Measurements from ENCODE around the gene S100A7A.
"Not testable (repeated sequence)": the region's sequence is repeated elsewhere in the genome, so short reads cannot be mapped to it uniquely, and the experiment has no call there.

Gene S100A7A

GRCh38 chr1:153460551-153460950, 44.2 kb downstream of the S100A7A start, which contains the start of gene S100A7:
TSS of gene S100A7 (minus strand) at chr1:153460651. CDS start at chr1:153459013, 1,638 bp downstream.
- Histone ChIP-seq H3F3A (ENCODE audit: insufficient read depth, low read length) (no peaks in the 10 kb centered on the region), H3K9ac (ENCODE audit: low read length) (no peak within 1 kb of the TSS), H3K9me2 (ENCODE audit: low read depth, low read length) (no peaks in the 10 kb centered on the region), H3K27ac (ENCODE audit: low read depth, low read length, poor library complexity, severe bottlenecking) (no peak within 1 kb of the TSS), H3K4me3 (ENCODE audit: low read depth, low read length, poor library complexity, severe bottlenecking) (no peak within 1 kb of the TSS), H2AFZ (ENCODE audit: low read length) (no peak within 1 kb of the TSS), H3K36me3 (ENCODE audit: insufficient read depth, low read length) (no peaks in the 10 kb centered on the region), H3K9me3 (ENCODE audit: low read length) (no peaks in the 10 kb centered on the region), H3K27me3 (ENCODE audit: insufficient read depth, low read length) (no peaks in the 10 kb centered on the region), H4K20me1 (ENCODE audit: insufficient read depth, low read length) (no peaks in the 10 kb centered on the region), H3K79me2 (ENCODE audit: insufficient read depth, low read length) (no peaks in the 10 kb centered on the region), H3K4me1 (ENCODE audit: insufficient read depth, low read length, severe bottlenecking) (no peaks in the 10 kb centered on the region), H3K4me2 (ENCODE audit: low read length) (no peak within 1 kb of the TSS)
- TF ChIP-seq CTCF (IDR thresholded peaks at IDR 0.05; ENCODE audit: low read length), result no peak
- no peak for TF ChIP-seq EZH2 (IDR thresholded peaks at IDR 0.05; ENCODE audit: borderline replicate concordance, low read length)

- not testable (repeated sequence) for H3K9me3 ChIP-seq (ENCODE audit: low read length); H3K9ac ChIP-seq (ENCODE audit: low read length); H3K27me3 ChIP-seq (ENCODE audit: insufficient read depth, low read length); H2AFZ ChIP-seq (ENCODE audit: low read length); H3K4me1 ChIP-seq (ENCODE audit: insufficient read depth, low read length, severe bottlenecking); H3K27ac ChIP-seq (ENCODE audit: low read depth, low read length, poor library complexity, severe bottlenecking); H3K4me3 ChIP-seq (ENCODE audit: low read depth, low read length, poor library complexity, severe bottlenecking); H3K79me2 ChIP-seq (ENCODE audit: insufficient read depth, low read length); H3K9me2 ChIP-seq (ENCODE audit: low read depth, low read length); H3K4me2 ChIP-seq (ENCODE audit: low read length); H4K20me1 ChIP-seq (ENCODE audit: insufficient read depth, low read length); H3K36me3 ChIP-seq (ENCODE audit: insufficient read depth, low read length); H3F3A ChIP-seq (ENCODE audit: insufficient read depth, low read length)
These were observed 46.4 kb downstream of the S100A7A start for GRCh38 chr1:153462741-153463140.

DNA sequence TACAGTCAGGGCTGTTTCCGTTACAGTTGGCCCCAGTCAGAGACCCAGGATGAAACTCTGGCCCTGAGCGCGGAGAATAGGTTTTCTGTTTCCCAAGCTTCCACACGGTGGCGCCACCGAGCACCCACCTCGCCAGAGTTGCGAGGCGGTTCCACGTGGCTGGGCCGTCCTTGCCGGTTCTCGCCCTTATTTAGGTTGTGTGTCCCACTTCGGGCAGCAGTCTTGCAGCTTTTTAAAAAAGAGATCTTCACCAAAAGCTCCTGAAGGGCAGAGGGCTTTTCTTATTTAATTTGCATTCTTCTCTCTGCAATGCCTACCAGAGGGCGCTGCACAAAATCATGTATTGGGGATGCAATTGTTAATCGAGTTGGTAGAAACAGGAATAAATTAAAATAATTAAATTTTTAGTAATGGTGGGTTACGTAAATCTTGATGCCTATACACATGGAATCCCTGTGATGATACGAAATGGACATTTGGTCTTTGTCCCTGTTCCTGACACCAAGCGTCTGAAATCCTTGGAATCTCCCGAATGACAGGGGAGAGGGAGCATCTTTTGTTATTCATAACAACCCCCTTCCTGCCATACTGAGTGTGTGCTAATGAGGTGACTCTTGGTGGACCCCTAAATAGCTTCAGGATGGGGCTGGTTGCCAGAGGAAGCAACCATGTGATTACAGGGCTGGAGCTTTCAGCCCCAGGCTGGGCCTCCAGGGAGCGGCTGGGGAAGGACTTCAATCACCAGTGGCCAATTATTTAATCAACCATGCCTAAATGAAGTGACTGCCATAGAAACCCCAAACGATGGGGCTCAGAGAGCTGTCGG, 49.7 kb downstream of the S100A7A start:
- no peak overlapping the region for H3K27ac ChIP-seq (ENCODE audit: low read depth, low read length, poor library complexity, severe bottlenecking)
- H3K9ac ChIP-seq (ENCODE audit: low read length), result no peak overlapping the region
- H3K79me2 ChIP-seq (ENCODE audit: insufficient read depth, low read length), result no peaks in the 10 kb centered on the region
- H3K27me3 ChIP-seq (ENCODE audit: insufficient read depth, low read length), result no peaks in the 10 kb centered on the region
- no peak overlapping the region for H3K4me2 ChIP-seq (ENCODE audit: low read length)
- H4K20me1 ChIP-seq (ENCODE audit: insufficient read depth, low read length), result no peaks in the 10 kb centered on the region
- H3K36me3 ChIP-seq (ENCODE audit: insufficient read depth, low read length), result no peaks in the 10 kb centered on the region
- TF ChIP-seq EZH2 (IDR thresholded peaks at IDR 0.05; ENCODE audit: borderline replicate concordance, low read length) (no peak), CTCF (IDR thresholded peaks at IDR 0.05; ENCODE audit: low read length) (peak; percentile 81)
- no peaks in the 10 kb centered on the region for H3K9me2 ChIP-seq (ENCODE audit: low read depth, low read length)
- H2AFZ ChIP-seq (ENCODE audit: low read length), result no peak overlapping the region
- H3F3A ChIP-seq (ENCODE audit: insufficient read depth, low read length), result no peaks in the 10 kb centered on the region
- H3K4me3 ChIP-seq (ENCODE audit: low read depth, low read length, poor library complexity, severe bottlenecking), result no peak overlapping the region
- no peaks in the 10 kb centered on the region for H3K4me1 ChIP-seq (ENCODE audit: insufficient read depth, low read length, severe bottlenecking)
- H3K9me3 ChIP-seq (ENCODE audit: low read length), result no peaks in the 10 kb centered on the region

DNA sequence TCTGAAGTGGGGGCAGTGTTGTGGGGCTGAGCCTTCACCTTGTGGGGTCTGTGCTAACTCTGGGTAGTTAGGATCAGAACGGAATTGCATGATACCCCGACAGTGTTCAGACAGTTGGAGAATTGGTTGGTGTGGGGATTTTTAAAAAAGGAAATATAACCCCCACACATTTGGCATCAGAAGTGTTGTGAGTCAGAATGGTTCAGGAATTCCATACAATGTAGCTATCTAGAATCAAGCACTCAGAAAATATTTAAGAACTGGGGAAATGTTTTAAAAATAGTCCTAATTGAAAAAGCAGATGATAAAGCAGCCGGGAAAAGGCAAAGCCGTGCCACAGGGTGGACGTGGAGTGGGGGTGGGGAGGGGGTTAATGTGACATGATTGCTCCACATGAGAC, 50.6 kb downstream of the S100A7A start:
- H3K36me3 ChIP-seq (ENCODE audit: insufficient read depth, low read length), result no peaks in the 10 kb centered on the region
- no peaks in the 10 kb centered on the region for H3K9me3 ChIP-seq (ENCODE audit: low read length)
- no peaks in the 10 kb centered on the region for H3K79me2 ChIP-seq (ENCODE audit: insufficient read depth, low read length)
- H3K4me2 ChIP-seq (ENCODE audit: low read length), result no peak overlapping the region
- no peaks in the 10 kb centered on the region for H3K4me1 ChIP-seq (ENCODE audit: insufficient read depth, low read length, severe bottlenecking)
- H3K27me3 ChIP-seq (ENCODE audit: insufficient read depth, low read length), result no peaks in the 10 kb centered on the region
- H3K27ac ChIP-seq (ENCODE audit: low read depth, low read length, poor library complexity, severe bottlenecking), result no peak overlapping the region
- H3F3A ChIP-seq (ENCODE audit: insufficient read depth, low read length), result no peaks in the 10 kb centered on the region
- TF ChIP-seq EZH2 (IDR thresholded peaks at IDR 0.05; ENCODE audit: borderline replicate concordance, low read length), result no peak
- TF ChIP-seq CTCF (IDR thresholded peaks at IDR 0.05; ENCODE audit: low read length), result no peak
- H3K9me2 ChIP-seq (ENCODE audit: low read depth, low read length), result no peaks in the 10 kb centered on the region
- H2AFZ ChIP-seq (ENCODE audit: low read length), result no peak overlapping the region
- no peak overlapping the region for H3K4me3 ChIP-seq (ENCODE audit: low read depth, low read length, poor library complexity, severe bottlenecking)
- no peaks in the 10 kb centered on the region for H4K20me1 ChIP-seq (ENCODE audit: insufficient read depth, low read length)
- no peak overlapping the region for H3K9ac ChIP-seq (ENCODE audit: low read length)
